GM19328 (cell line): Measurements from ENCODE around the gene MFSD2A.
"Not testable (repeated sequence)": the region's sequence is repeated elsewhere in the genome, so short reads cannot be mapped to it uniquely, and the experiment has no call there.

Experiments used
- ATAC-seq: cut with Tn5 transposase; IDR thresholded peaks from one replicate; pipeline ENCODE4 v1.9.1; 2021; ENCODE audit warnings: mild to moderate bottlenecking, moderate library complexity; ENCODE audit not compliant: unreplicated experiment

Gene MFSD2A

DNA sequence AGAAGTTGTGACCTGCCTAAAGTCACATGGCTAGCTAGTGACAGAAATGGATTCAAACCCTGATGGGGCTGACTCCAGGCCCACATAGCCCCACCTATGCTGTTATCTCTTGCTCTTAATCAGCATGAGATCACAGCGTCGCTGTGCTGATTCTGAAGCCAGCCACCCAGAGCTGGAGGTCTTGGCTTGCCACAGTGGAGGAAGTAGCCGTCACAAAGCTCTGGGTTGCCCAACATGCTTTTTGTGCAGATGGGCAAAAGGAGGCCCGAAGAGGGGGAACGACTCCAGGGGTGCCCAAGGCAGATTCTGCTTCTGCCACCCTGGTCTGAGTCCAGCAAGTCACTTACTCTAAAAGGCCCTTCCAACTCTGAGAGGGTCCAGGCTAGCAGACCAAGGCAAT is 14.7 kb upstream of the MFSD2A start:
- ATAC-seq, result no peak

DNA sequence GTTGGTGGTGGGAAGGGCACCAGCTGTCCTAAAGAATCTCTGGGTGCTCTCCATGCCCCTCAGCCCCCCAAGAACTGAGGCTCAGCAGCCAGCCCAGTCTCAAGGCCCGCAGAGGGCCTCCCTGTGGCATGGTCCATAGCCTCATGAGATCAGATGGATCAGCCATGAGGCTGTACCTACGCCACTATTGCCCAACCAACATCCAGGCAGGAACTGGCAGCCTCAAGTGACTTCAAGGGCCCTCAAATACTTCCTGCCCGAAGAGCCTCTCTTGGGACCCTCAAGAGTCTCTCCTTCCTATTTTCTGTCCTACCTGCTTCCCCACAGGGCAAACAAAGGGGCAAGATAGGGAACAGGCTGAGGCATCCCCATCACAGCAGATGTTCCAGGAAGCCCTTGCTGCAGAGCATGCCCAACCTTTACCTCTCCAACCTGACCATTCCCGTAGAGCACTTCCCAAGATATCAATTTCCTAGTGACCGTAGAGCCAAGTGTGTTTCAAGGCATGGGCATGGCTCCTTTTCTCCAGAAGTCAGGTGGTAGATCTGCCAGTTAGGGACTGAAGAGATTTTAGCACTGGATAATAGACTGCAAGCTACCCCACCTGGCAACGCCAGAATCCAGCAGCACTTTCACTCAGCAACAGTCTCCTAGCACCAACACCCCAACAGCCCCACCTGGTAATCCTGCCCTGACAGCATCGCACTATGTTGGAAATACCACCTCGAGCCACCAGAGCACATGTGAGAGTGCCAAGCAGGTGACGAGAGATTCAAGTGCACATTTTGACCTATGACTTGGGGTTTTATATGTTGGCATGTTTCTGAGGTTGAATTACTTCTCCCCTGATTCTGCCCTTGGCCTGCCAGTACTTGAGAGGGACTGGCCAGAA is 13.7 kb upstream of the MFSD2A start:
- no peak for ATAC-seq

DNA sequence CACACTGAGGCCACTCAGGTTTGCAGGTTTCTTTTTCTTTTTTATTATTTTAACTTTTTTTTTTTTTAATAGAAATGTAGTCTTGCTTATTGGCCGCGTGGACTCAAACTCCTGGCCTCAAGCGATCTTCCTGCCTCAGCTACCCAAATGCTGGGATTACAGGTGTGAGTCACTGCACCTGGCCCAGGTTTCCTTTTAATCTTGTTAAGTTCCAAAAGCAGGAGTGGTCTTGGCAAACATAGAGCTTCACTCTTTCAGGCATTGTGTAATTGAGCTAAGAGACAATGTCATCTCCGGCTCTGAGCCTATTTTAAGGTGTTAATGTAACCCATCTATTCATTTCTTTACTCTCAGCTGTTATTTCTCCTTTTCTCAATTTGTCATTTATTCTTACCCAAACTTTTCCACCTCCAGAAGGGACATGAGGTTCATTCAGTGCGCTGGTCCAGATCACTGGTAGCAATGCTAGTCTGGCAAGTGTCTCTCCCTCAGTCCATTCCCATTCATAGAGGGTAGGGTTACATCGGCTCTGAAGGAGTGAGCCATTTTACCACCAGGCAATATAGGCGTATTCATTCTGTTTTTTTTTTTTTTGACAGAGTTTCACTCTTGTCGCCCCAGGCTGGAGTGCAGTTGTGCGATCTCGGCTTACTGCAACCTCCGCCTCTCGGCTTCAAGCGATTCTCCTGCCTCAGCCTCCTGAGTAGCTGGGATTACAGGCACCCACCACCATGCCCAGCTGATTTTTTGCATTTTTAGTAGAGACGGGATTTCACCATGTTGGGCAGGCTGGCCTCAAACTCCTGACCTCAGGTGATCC is 11.3 kb upstream of the MFSD2A start:
- no peak for ATAC-seq

DNA sequence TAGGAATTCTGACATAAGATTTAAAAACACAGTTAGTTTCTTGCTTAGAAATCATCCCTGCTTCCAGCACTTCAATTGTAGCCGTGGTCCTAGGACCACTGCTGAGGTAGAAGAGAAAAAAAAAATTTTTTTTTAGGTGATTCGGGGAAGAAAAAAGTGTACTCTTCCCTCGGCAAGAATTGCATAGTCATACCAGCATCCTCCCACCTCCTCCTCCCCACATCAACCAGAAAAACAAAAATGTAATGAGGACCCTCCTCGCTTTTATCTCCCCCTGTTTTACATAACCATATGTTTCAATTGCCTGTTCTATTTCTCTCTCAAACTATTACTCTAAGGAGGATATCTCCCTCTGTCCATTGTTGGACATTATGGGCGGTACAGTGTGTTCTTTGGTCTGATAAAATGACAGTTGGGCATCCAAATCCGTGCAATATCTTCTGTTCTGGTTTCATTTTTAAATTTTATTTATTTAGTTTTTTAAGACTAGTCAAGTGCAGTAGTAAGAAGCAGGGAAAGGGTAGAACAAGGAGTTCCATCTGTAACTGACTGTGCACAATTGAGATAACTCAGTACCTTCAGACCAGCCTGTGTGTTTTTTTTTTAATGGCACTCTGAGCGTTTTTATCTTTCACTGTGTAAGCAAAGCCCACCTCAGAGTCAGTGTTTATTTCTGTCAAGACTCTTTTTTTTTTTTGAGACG is 10.4 kb upstream of the MFSD2A start:
- no peak for ATAC-seq

DNA sequence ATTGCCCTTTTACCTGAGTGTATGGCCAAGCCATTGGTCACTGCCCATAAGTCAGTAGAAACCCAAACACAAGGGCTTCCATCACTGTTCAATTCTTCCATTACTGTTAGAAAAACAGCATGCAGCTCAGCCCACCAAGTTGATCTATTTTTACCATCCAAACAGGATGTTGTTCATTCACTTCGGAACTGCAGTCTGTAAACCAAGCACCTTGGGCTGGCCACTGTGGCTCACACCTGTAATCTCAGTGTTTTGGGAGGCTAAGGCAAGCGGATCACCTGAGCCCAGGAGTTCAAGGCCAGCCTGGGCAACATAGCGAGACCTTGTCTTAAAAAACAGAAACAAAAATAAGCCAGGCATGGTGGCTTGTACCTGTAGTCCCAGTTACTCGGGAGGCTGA is 8.7 kb upstream of the MFSD2A start:
- no peak for ATAC-seq

DNA sequence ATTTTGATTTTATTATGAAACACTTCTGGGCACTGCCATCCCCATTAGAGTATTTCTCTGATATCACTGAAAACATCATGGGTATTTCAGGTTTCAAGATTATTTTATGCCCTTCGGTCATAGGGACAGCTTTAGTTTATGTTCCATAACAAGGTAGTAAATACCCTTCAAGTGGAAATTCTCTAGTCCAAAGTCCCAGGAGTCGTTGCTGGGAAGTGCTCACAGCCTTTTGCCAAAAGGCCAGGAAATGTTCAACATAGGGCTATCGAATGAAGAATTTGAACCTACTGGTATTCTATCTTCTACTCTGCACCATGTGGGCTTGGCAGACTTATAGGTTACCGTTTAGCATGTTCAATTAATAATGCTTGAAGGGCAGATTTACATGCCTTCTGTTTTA is 7.7 kb upstream of the MFSD2A start:
- no peak for ATAC-seq

DNA sequence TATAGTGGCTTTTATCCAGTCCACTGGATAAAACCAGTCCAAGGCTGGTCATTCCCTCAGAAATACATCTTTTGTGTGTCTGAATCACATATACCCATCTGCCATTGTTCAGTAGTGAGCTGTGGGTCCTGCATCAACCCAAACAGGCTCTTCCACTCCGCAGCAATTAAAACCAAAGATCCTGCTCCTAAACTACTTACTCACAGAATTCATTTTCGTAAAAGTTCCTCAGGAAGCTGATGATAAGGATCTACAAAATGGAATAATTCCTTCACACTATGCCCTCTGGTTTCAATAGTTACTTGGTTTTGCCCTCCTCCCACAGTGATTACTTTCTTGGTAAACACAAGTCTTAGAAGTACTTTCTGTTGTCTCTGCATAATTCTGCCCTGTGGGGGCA is 5.1 kb upstream of the MFSD2A start:
- ATAC-seq, result no peak

DNA sequence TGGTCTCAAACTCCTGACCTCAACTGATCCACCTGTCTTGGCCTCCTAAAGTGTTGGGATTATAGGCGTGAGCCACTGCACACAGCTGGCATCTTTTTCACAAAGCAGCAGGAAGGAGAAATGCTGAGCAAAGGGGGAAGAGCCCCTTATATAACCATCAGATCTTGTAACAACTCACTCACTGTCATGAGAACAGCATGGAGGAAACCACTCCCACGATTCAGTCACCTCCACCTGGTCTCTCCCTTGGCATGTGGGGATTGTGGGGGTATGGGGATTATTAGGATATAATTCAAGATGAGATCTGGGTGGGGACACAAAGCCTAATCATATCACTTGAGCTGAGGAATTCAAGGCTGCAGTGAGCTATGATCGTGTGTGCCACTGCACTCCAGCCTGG is 3.0 kb upstream of the MFSD2A start:
- no peak for ATAC-seq

DNA sequence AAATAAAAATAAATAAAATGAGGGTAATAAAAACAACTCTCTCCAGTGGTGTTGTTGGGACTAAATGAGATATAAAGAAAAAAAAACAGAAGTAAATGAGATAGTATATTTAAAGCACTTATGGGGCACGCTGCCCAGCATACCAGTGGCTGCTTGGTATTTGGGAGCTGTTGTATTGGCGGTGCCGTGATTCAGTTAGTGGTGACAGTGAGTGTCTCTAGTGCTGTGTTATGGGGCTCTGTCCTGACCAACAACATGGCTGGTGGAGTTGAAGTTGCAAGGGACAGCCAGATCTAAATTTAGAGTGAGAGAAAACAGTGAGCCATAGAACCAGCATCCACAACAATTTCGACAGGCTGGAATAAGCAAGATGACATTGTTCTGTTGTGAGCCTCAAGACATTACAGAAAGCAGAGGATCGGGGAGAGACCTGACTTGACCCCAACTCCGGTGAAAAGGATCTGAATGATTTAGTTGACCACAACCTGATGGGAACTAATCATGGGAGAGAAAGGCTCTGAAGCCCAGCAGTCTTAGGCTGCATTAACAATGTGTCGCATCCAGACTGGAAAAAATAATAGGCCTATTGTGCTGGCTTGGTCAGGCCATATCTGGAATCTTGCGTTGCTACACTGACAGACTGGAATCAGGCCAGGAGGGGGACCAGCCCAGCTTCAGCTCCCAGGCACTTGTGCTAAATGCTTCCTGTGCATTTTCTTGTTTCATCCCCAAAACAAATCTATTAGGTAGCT is 2.4 kb upstream of the MFSD2A start:
- no peak for ATAC-seq

DNA sequence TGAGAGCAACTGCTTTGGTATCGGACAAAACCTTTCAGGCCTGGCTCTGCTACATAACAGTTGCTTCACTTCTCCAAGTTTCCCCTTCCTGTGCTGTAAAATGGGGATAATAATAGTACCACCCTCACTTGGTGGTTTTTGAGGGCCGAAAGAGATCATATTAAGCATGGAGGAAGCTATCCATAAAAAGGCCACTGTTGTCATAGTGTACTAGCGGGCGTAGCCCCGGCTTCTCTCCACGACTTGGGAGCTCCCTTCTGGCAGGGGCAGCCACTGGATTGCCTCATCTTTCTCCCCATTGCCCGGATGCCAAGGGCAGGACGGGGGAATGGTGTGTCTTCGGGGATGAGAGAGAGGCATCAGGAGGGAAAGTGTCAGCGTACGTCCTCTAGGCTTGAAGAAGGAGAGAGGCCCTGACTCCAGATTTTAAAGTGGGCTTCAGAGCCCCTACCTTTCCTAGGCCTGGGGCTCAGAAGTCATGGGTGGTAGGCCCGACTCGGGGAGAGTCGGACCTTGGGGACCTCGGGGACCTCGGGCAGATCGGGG is 548 bp upstream of the MFSD2A start:
- ATAC-seq, result no peak

DNA sequence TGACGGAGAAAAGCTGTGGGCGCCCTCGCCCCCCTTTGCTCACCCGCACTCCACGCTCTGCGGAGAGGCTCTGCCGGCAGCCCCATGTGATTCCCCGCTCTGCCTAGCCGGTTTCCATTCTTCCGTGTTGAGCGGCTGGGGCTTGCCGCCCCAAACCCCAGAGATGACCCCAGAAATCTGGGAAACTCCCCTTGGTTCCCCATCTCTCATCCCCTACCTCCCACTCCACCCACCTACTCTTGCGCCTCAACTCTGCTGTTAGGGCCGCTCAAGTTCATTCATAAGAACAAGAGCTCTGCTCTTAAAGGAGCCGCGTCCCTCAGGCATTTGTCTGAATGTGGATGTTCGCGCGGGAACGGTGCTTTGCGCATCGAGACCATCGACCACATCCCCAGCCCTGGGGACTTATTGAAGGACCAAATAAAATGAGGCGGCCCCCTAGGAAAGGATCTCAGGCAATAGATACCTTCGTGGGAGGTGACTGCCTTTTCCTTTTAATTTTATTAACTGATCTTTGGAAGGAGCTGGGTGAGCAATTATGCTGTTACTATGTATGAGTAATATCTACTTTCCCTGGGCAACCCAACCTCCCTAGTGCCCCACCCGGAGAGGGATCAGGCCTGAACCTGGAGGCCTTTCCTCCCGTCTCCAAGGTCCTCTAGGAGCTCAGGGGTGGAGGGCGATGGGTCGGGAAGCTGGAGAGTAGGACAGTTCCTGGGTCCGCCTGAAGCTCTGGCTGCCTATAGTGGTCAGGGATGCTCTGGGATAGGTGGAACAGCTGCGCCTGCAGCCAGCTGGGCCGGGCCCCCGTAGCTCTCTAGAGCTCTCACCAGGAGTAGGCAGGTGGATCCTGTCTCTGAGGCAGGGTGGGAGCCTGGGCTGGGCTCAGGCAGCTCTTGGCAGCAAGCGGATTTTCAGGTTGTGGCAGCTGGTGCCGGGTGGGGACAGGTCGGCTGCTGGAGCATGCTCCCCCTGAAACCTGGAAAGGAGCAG is 898 bp downstream of the MFSD2A start:
- ATAC-seq, result peak; percentile 28

DNA sequence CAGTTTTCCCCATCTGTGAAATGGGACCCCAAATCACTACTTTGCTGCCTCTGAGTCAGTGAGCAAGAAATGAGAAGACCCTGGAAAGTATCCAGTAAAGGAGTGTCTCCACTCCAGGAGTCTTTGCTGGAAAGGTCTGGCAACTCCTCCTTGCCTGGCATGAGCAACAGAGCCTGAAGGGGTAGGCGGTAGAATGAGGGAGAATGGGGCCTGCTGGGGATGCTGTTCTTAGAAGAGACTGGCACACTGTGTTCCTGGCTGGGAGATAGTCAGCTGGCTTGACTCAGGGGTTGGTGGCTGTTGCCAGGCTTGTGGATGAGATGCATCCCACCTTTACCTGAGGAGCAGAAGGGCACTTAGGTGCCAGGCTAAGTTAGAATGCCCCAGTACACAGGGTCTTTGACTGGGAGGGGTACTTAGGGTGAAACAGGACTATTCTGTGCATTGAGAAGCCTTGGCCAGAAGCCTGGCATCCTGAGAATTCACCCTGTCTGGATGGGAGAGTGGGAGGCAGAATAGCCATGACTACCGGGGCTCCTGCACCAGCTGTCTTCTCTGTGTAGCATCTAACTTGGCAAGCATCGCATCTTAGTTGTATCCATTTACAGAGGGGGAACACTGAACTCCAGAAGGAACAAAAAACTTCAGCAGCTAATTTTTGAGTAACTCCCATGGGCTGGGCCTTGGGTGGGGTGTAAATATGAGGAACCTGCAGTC is 2.5 kb downstream of the MFSD2A start:
- no peak for ATAC-seq

DNA sequence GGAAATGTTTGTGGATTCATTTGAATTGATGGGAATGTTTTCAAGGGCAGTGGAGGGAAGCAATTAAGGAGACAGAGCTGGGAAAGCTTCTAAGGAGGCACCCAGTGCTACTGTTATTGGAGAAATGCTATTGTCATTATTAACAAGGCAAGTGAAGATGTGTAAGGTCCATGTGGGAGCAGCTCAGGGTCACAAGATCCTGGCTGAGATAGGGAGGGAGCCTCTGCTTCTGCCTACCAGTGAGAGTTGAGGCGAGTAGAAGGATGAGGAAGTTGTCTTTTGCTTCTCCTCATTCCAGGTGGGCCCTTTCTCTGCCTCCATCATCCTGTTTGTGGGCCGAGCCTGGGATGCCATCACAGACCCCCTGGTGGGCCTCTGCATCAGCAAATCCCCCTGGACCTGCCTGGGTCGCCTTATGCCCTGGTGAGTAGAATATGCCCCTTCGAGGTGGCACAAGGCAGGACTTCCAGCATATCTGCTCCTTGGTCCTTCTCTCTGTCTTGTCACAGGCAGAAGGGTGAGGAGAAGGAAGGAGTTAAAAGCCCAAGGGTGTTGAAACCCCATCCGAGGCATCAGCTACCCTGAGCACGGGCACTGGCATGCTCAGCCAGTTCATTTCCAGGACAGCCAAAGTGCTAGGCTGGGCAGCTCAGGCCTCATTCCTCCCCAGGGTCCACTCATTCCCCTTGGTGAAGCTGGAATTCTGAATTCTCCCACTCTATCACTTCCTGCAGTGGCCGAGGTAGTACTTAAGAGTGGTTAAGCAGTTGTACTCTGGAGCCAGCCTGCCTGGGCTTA is 3.7 kb downstream of the MFSD2A start:
- no peak for ATAC-seq

DNA sequence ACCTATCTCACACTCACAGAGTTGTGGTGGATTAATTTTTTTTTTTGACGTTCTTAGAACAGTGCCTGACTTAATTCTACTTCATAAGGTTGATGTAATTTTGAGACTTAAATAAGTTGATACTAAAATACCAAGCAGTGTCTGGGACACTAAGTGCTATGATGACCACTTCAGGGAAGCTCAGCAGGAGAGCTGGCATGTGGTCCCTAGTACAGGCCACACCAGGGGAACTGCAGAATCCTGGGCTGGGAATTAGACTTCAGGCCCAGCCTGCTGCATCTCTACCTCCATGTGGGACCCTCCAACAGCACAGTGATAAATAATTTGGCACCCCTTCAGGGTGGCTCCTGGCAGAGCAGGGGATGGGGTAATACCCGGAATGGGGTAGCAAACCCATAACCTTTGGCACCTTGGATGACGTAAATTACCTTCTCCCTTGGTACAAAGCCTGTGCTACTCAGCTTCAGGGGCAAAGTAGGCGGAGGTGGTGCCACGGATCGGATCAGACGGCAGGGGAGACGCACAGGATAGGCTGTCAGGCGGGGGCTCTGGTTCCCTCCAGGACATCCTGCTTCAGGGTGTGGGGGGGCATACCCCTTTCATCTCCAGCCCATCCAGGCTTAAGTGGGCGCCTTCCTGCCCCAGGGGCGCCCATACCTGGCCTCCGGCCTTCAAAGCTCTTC is 4.8 kb downstream of the MFSD2A start:
- ATAC-seq, result no peak

DNA sequence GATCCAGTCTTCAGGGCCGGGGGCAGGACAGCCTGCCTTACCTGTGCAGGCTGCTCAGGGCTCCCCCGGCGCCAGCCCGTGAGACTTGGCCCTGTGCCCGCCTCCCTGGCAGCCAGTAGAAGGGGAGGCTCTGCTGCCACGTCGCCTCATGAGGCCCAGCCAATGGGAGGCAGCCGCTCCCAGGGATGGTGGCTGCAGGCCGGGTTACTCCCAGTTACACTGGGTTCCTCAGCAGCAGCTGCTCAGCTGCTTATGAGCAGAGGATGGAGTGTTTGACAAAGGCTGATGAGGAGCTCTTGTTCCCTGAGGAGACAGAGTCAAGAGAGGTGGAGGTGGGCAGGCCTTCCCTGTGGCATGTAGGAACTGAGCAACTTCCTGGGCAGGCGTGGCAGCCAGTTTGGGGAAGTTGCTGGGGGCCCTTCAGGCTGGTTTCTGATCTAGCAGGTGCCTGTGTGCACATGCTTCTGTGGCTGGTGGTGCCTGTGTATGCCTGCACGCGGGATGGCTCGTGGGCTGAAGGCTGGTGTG is 5.5 kb downstream of the MFSD2A start:
- no peak for ATAC-seq

DNA sequence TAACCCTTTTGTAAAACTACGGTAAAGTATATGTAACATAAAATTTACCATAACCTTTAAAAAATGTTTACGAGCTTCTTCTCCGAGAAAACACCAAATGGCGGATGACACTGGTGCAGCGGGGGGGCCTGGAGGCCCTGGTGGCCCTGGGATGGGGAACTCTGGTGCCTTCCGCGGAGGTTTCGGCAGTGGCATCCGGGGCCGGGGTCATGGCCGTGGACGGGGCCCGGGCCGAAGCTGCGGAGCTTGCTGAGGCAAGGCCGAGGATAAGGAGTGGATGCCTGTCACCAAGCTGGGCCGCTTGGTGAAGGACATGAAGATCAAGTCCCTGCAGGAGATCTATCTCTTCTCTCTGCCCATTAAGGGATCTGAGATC is 7.5 kb downstream of the MFSD2A start:
- ATAC-seq, result no peak

DNA sequence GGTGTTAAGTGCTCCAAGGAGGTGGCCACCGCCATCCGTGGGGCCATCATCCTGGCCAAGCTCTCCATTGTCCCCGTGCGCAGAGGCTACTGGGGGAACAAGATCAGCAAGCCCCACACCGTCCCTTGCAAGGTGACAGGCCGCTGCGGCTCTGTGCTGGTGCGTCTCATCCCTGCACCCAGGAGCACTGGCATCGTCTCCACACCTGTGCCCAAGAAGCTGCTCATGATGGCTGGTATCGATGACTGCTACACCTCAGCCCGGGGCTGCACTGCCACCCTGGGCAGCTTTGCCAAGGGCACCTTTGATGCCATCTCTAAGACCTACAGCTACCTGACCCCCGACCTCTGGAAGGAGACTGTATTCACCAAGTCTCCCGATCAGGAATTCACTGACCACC is 8.0 kb downstream of the MFSD2A start:
- not testable (repeated sequence) for ATAC-seq
